WTC11 (cell line): ENCODE results near the gene PSMD6. TPM values are rescaled to one million over a fixed set of nuclear protein-coding genes. Genes with fewer than 3 reads are reported as not detected.

ENCODE experiments used
- ATAC-seq: fragments of 200-7000 bp; cut with Tn5 transposase; 2 replicates; pipeline ENCODE4 v1.10.0; 2021; ENCODE audit warnings: mild to moderate bottlenecking, moderate library complexity
- CTCF ChIA-PET: fragments of 300-600 bp; sonication (Branson Sonifier 250); formaldehyde crosslinking; loops from one replicate; lab custom pipeline; 2021; ENCODE audit warnings: antibody characterized with exemption; lab: Charles Lee
- POLR2A ChIA-PET: fragments of 350-600 bp; sonication (Branson Sonifier 250); formaldehyde crosslinking; loops from one replicate; lab custom pipeline; 2021; ENCODE audit warnings: antibody characterized with exemption; lab: Charles Lee
- DNase-seq: peaks from one replicate; pipeline ENCODE4 v3.0.0; 2021; ENCODE audit warnings: low spot score
- H3K27ac Mint-ChIP-seq: 2 replicates; pipeline ENCODE4 v1.8.0; 2021; ENCODE audit warnings: mixed read lengths
- H3K27me3 Mint-ChIP-seq: 2 replicates; pipeline ENCODE4 v1.8.0; 2021; ENCODE audit warnings: low read depth, mild to moderate bottlenecking, moderate library complexity, mixed read lengths
- H3K36me3 Mint-ChIP-seq: 2 replicates; pipeline ENCODE4 v1.8.0; 2021; ENCODE audit warnings: mixed read lengths
- H3K4me1 Mint-ChIP-seq: 2 replicates; pipeline ENCODE4 v1.8.0; 2022; ENCODE audit warnings: mixed read lengths
- H3K4me3 Mint-ChIP-seq: 2 replicates; pipeline ENCODE4 v1.8.0; 2021; ENCODE audit warnings: mild to moderate bottlenecking, moderate library complexity, mixed read lengths
- H3K9me3 Mint-ChIP-seq: 2 replicates; pipeline ENCODE4 v1.8.0; 2021; ENCODE audit warnings: mixed read lengths
- AR ChIP-seq: fragments of 250-450 bp; sonication (Bioruptor Pico); IDR thresholded peaks from 2 replicates; pipeline ENCODE4 v1.9.0; 2021; ENCODE audit warnings: mild to moderate bottlenecking
- E2F1 ChIP-seq: sonication (generic); formaldehyde crosslinking; IDR thresholded peaks from 2 replicates; pipeline ENCODE4 v1.8.0; 2022; ENCODE audit warnings: mild to moderate bottlenecking, missing genetic modification reagents
- ESRRA ChIP-seq: sonication (generic); formaldehyde crosslinking; IDR thresholded peaks from 2 replicates; pipeline ENCODE4 v1.8.1; 2022; ENCODE audit warnings: mild to moderate bottlenecking, missing genetic modification reagents, borderline replicate concordance
- FOXJ3 ChIP-seq: sonication (generic); formaldehyde crosslinking; IDR thresholded peaks from 2 replicates; pipeline ENCODE4 v1.9.0; 2021; ENCODE audit warnings: missing genetic modification reagents, mild to moderate bottlenecking, borderline replicate concordance
- FOXK1 ChIP-seq: sonication (generic); formaldehyde crosslinking; IDR thresholded peaks from 2 replicates; pipeline ENCODE4 v1.8.0; 2022; ENCODE audit warnings: mild to moderate bottlenecking, moderate library complexity, missing genetic modification reagents
- FOXP1 ChIP-seq: sonication (generic); formaldehyde crosslinking; IDR thresholded peaks from 2 replicates; pipeline ENCODE4 v1.8.0; 2022; ENCODE audit warnings: missing genetic modification reagents, mild to moderate bottlenecking, moderate library complexity, borderline replicate concordance
- GABPB1 ChIP-seq: sonication (generic); formaldehyde crosslinking; IDR thresholded peaks from 2 replicates; pipeline ENCODE4 v1.8.1; 2023; ENCODE audit warnings: mild to moderate bottlenecking, missing genetic modification reagents
- GTF2I ChIP-seq: fragments of 250-450 bp; sonication (Bioruptor Pico); conservative IDR thresholded peaks from 2 replicates; pipeline ENCODE4 v1.4.0; 2021; ENCODE audit warnings: mild to moderate bottlenecking
- IRF2 ChIP-seq: sonication (generic); formaldehyde crosslinking; IDR thresholded peaks from 2 replicates; pipeline ENCODE4 v1.8.0; 2022; ENCODE audit warnings: low read depth, missing genetic modification reagents, borderline replicate concordance
- KAT7 ChIP-seq: sonication (generic); formaldehyde crosslinking; IDR thresholded peaks from 2 replicates; pipeline ENCODE4 v1.8.1; 2023; ENCODE audit warnings: missing genetic modification reagents, mild to moderate bottlenecking, borderline replicate concordance
- PRRX2 ChIP-seq: fragments of 250-450 bp; sonication (Bioruptor Pico); IDR thresholded peaks from 2 replicates; pipeline ENCODE4 v1.8.0; 2021; ENCODE audit warnings: mild to moderate bottlenecking
- SMAD3 ChIP-seq: sonication (generic); formaldehyde crosslinking; IDR thresholded peaks from 2 replicates; pipeline ENCODE4 v1.8.0; 2022; ENCODE audit warnings: missing genetic modification reagents, mild to moderate bottlenecking, borderline replicate concordance
- ZNF121 ChIP-seq: sonication (generic); formaldehyde crosslinking; IDR thresholded peaks from 2 replicates; pipeline ENCODE4 v1.8.0; 2023; ENCODE audit warnings: missing genetic modification reagents
- ZNF232 ChIP-seq: sonication (generic); formaldehyde crosslinking; IDR thresholded peaks from 2 replicates; pipeline ENCODE4 v1.8.0; 2022; ENCODE audit warnings: mild to moderate bottlenecking, missing genetic modification reagents
- ZNF512 ChIP-seq: sonication (generic); formaldehyde crosslinking; IDR thresholded peaks from 2 replicates; pipeline ENCODE4 v1.8.1; 2022; ENCODE audit warnings: missing genetic modification reagents, borderline replicate concordance
- total RNA-seq: library from RNA; stranded (reverse); gene quantifications from 3 replicates; pipeline ENCODE4 v1.2.3, GENCODE V29; 2021
- TF ChIP-seq, protein P1 (sequence below): fragments of 250-450 bp; sonication (Bioruptor Pico); conservative IDR thresholded peaks from 2 replicates; pipeline ENCODE4 v1.9.0; 2021; ENCODE audit warnings: mild to moderate bottlenecking
- TF ChIP-seq, protein P2 (sequence below): sonication (generic); formaldehyde crosslinking; IDR thresholded peaks from 2 replicates; pipeline ENCODE4 v1.8.1; 2022; ENCODE audit warnings: mild to moderate bottlenecking, missing genetic modification reagents, moderate library complexity, borderline replicate concordance
- TF ChIP-seq, protein P3 (sequence below): sonication (generic); formaldehyde crosslinking; IDR thresholded peaks from 2 replicates; pipeline ENCODE4 v1.8.0; 2022; ENCODE audit warnings: mild to moderate bottlenecking, missing genetic modification reagents
- TF ChIP-seq, protein P4 (sequence below): sonication (generic); formaldehyde crosslinking; IDR thresholded peaks from 2 replicates; pipeline ENCODE4 v1.8.1; 2022; ENCODE audit warnings: mild to moderate bottlenecking, moderate library complexity, missing genetic modification reagents
- TF ChIP-seq, protein P5 (sequence below): fragments of 250-450 bp; sonication (Bioruptor Pico); IDR thresholded peaks from 2 replicates; pipeline ENCODE4 v1.9.0; 2021; ENCODE audit warnings: mild to moderate bottlenecking
- TF ChIP-seq, protein P6 (sequence below): sonication (generic); formaldehyde crosslinking; IDR thresholded peaks from 2 replicates; pipeline ENCODE4 v1.8.0; 2023; ENCODE audit warnings: missing genetic modification reagents

The PSMD6 gene
- total RNA-seq, 1 experiment from 2014 or later: 105 TPM

DNA sequence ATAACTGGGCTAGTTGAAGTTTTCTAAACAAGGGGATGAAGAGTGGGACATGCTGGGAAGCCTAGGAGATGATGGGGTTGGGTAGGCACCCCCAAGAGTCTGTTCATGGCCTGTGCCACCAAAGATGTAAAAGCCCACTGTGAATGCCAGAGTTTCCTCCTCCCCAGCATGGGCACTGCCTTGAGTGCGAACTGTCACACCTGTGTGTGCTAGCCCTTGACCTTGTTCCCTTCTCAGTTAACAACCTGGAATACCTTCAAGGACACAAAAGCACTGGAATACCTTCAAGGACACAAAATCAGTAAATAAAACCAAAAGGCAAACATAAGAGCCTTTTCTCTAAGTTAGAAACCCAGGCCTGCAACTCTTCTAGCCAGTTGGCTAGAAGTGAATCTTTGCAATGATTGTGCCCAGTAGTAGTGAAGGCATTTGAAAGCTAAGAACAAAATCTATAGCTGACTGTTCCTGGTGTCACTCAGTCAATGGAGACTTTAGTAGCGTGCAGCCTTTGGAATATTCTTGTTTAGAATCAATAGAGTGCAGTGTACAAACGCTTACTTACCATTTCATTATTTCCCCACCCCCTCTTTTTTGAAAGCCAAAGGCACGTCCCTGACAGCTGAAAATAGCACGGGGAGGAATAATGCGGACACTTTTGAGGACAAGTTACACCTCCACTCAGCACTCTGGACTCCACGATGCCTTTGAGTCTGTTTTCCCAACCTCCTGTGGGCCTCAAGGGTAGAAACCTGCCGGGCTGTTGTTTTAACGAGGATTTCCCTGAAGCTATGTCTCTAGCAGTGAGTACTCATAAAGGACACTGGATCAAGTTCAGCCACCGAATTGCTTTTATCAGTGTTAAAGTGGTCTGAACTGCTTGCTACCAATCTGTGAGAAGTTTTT is 24.2 kb downstream of the PSMD6 start:
- H3K36me3 Mint-ChIP-seq: peaks cover 30% of the 10 kb centered on the region
- H3K9me3 Mint-ChIP-seq: no peaks in the 10 kb centered on the region
- no peak overlapping the region for H3K27ac Mint-ChIP-seq
- POLR2A ChIA-PET: no interaction called here
- TF ChIP-seq, protein P1, sequence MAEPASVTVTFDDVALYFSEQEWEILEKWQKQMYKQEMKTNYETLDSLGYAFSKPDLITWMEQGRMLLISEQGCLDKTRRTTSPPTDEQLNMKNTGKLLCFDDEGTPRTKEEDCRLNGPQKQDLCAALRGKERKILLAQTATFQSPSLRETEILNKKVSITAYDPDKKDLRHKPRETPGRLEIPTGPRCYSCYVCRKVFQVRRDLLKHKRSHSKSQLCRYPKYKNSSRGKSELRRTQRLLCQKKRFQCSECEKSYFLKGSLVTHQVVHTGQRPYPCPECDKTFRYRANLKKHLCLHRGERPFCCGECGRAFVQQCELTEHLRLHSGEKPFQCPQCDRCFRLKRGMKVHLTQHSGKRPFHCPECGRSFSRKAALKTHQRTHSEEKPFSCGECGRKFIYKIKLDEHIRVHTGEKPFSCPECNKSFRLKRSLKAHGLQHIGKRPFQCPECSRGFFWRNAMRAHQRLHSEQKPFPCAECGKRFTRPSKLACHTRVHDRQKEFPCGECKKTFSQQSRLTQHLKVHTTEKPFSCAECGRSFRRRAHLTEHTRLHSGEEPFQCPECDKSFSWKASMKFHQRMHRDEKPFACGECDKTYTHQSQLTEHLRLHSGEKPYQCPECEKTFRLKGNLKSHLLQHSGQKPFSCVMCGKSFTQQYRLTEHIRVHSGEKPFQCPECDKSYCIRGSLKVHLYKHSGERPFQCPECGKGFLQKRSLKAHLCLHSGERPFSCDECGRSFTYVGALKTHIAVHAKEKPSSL (CRISPR knock-in tag): no peak
- TF ChIP-seq E2F1 (CRISPR knock-in tag) (no peak), ESRRA (CRISPR knock-in tag) (no peak), FOXJ3 (CRISPR knock-in tag) (no peak), KAT7 (CRISPR knock-in tag) (no peak), SMAD3 (CRISPR knock-in tag) (no peak), FOXP1 (CRISPR knock-in tag) (no peak), IRF2 (CRISPR knock-in tag) (no peak), GTF2I (CRISPR knock-in tag) (no peak), ZNF121 (CRISPR knock-in tag) (no peak), GABPB1 (CRISPR knock-in tag) (no peak)
- TF ChIP-seq, protein P2, sequence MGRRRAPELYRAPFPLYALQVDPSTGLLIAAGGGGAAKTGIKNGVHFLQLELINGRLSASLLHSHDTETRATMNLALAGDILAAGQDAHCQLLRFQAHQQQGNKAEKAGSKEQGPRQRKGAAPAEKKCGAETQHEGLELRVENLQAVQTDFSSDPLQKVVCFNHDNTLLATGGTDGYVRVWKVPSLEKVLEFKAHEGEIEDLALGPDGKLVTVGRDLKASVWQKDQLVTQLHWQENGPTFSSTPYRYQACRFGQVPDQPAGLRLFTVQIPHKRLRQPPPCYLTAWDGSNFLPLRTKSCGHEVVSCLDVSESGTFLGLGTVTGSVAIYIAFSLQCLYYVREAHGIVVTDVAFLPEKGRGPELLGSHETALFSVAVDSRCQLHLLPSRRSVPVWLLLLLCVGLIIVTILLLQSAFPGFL: no peak
- TF ChIP-seq, protein P3, sequence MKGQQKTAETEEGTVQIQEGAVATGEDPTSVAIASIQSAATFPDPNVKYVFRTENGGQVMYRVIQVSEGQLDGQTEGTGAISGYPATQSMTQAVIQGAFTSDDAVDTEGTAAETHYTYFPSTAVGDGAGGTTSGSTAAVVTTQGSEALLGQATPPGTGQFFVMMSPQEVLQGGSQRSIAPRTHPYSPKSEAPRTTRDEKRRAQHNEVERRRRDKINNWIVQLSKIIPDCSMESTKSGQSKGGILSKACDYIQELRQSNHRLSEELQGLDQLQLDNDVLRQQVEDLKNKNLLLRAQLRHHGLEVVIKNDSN (CRISPR knock-in tag): no peak
- TF ChIP-seq, protein P4, sequence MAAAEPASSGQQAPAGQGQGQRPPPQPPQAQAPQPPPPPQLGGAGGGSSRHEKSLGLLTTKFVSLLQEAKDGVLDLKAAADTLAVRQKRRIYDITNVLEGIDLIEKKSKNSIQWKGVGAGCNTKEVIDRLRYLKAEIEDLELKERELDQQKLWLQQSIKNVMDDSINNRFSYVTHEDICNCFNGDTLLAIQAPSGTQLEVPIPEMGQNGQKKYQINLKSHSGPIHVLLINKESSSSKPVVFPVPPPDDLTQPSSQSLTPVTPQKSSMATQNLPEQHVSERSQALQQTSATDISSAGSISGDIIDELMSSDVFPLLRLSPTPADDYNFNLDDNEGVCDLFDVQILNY (CRISPR knock-in tag): no peak
- TF ChIP-seq, protein P5, sequence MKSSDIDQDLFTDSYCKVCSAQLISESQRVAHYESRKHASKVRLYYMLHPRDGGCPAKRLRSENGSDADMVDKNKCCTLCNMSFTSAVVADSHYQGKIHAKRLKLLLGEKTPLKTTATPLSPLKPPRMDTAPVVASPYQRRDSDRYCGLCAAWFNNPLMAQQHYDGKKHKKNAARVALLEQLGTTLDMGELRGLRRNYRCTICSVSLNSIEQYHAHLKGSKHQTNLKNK: no peak
- TF ChIP-seq, protein P6, sequence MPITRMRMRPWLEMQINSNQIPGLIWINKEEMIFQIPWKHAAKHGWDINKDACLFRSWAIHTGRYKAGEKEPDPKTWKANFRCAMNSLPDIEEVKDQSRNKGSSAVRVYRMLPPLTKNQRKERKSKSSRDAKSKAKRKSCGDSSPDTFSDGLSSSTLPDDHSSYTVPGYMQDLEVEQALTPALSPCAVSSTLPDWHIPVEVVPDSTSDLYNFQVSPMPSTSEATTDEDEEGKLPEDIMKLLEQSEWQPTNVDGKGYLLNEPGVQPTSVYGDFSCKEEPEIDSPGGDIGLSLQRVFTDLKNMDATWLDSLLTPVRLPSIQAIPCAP (CRISPR knock-in tag): no peak
- no peak overlapping the region for H3K4me3 Mint-ChIP-seq
- ATAC-seq (peak; percentile 43; the same call in 1 of the 2 replicates), DNase-seq (no peak)
- H3K4me1 Mint-ChIP-seq: peaks cover 23% of the 10 kb centered on the region
- no peaks in the 10 kb centered on the region for H3K27me3 Mint-ChIP-seq
- CTCF ChIA-PET: interaction anchor here (1.0 kb wide), 2 partner anchors 37 to 104 kb away, joined by 3 read pairs; no protein-coding TSS in a partner anchor

GRCh38 chr3:63995086-63995485 is 28.2 kb downstream of the PSMD6 start:
- Mint-ChIP-seq H3K4me1 (peaks cover 23% of the 10 kb centered on the region), H3K27ac (no peak overlapping the region), H3K4me3 (no peak overlapping the region), H3K9me3 (no peaks in the 10 kb centered on the region), H3K27me3 (no peaks in the 10 kb centered on the region), H3K36me3 (peaks cover 45% of the 10 kb centered on the region)
- ChIA-PET CTCF (interaction anchor here (3.5 to 6.0 kb wide), 2 partner anchors 22 to 33 kb away, joined by 13 to 36 read pairs; no protein-coding TSS in a partner anchor), POLR2A (no interaction called here)
- DNase-seq (no peak), ATAC-seq (no peak)
- no peak for TF ChIP-seq ZNF512 (CRISPR knock-in tag)
- no peak for TF ChIP-seq FOXP1 (CRISPR knock-in tag)
- no peak for TF ChIP-seq ZNF121 (CRISPR knock-in tag)
- TF ChIP-seq FOXK1 (CRISPR knock-in tag): no peak
- no peak for TF ChIP-seq AR (CRISPR knock-in tag)
- no peak for TF ChIP-seq ZNF232
- no peak for TF ChIP-seq PRRX2
